Activated CD4-positive, alpha-beta T cell treated with anti-CD3 and anti-CD28 coated beads, Interleukin-2, amount 50 U/mL, for 4 hours (primary cell): Measurements from ENCODE around the gene RPL28.

Source experiments
- DNase-seq, 2 experiments: peaks; one replicate each; pipeline ENCODE4 v3.0.0-alpha.2; 2020

RPL28 gene

GRCh38 chr19:55353803-55354697 is 31.7 kb upstream of the RPL28 start:
- peak; percentile 55 to 61 for DNase-seq

- DNase-seq = no peak
Measured at GRCh38 chr19:55354698-55355212, 31.0 kb upstream of the RPL28 start, which contains the start of gene COX6B2. COX6B2 (minus strand) TSS chr19:55354719; CDS start chr19:55354521, 198 bp downstream.

DNA sequence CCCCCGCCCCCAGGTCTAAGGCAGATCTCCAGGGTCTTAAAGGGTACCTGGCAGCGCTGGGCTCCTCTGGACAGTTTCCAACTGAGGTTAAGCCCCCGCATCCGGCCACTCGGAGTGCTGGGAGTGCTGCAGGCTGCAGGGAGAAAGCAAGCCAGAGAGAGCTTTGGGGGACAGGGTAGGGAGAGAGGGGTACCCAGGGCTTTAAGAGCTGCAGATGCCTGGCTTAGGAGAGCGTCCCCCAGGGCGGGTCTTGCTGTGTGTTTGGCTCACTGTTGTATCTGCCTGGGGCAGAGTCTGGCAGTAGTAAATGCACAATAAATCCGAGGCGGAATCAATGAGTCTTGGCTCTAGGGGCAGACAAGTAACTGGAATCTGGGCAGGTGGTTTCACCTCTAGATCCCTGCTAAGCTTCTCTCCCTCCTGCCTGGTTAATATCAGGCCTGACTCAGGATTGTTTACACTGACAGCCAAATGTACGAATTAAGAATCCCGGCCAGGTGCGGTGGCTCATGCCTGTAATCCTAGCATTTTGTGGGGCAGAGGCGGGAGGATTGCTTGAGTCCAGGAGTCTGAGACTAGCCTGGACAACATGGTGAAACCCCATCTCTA is 30.4 kb upstream of the RPL28 start:
- no peak for DNase-seq

DNA sequence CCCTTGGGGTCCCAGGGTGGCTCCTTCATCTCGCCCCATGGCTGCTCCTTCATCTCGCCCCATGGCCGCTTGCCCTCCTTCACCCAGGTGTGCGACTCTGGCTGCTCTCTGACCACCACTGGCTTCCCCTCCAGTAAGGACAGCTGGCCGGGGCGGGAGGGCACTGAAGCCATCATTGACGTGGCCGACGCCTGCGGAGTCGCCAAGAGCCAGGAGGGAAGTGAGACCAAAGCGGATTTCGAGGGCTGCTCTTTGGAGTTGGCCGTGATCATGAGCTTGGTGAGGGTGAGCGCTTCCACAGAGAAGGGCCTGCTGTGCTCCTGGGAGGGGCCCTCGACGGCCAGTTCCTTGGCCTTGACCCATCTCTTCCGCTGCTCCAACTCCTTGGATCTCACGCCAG is 27.2 kb upstream of the RPL28 start:
- no peak for DNase-seq

- DNase-seq = no peak
Measured at GRCh38 chr19:55358943-55359908, 26.5 kb upstream of the RPL28 start.

DNA sequence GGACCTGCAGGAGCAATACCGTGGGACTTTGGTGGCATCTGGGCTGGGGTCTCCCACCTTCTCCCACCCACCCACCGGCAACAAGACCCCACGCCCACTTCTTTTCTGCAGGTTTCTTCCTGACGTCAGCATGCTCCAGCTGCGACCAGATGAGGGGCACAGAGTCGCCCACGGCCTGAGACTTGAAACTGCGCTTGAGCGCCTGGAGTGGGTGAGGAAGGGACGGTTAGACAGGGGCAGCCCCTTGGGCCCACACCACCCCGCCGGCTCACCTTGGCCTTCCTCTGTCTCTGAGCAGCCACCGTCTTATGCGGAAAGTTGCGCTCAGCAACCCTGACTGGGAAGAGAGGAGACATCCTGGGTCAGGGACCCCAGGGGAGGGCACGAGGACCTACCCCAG is 24.8 kb upstream of the RPL28 start:
- no peak for DNase-seq

GRCh38 chr19:55362174-55362989 is 23.4 kb upstream of the RPL28 start:
- DNase-seq = no peak

DNA sequence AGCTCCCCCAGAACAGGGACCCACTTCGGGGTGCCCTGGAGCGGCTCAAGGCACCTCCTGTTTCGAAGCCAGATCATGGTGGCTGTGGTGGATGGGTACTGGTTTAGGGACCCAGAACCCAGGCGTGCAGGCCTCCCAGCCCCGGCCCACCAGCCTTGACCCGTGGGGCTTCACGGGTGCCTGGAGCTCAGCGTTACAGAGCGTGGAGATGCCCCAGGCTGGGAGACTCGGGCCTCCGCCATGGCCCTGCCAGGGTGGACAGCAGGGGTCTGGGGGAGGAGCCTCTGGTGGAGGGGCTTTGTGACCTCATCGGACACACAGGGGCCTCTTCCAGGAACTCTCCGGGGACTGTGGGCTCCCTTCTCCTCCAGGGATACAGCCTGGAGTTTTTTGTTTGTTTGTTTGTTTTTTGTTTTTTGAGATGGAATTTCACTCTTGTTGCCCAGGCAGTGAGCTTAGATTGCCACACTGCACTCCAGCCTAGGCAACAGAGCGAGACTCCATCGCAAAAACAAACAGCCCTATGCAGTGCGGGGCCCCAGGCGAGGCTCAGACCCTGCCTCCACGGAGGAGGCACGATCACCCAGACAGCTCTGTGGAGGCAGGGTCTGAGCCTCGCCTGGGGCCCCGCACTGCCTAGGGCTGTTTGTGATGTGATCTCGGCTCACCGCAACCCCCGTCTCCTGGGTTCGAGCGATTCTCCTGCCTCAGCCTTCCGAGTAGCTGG is 22.6 kb upstream of the RPL28 start, which contains the start of gene GARIN5B:
Gene GARIN5B, minus strand, starts transcription at position 271 of the 727 bp plus-strand sequence. Its CDS starts 194 bp downstream, at position 77.
- DNase-seq = no peak

DNA sequence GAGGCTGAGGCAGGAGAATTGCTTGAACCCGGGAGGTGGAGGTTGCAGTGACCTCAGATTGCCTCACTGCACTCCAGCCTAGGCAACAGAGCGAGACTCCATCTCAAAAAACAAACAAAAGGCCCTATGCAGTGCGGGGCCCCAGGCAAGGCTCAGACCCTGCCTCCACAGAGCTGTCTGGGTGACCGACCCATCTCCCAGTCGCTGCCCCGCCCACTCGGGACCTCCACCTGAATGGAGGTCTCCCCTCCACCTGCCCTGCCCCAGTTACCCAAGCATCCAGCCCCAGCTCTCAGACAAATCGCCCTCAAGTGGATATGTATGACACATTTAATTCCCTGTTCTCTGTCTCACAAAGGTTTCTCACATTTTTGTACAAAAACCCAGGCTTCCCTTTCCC is 20.5 kb upstream of the RPL28 start:
- DNase-seq = no peak

GRCh38 chr19:55365964-55366363 is 19.8 kb upstream of the RPL28 start:
- DNase-seq = no peak

DNA sequence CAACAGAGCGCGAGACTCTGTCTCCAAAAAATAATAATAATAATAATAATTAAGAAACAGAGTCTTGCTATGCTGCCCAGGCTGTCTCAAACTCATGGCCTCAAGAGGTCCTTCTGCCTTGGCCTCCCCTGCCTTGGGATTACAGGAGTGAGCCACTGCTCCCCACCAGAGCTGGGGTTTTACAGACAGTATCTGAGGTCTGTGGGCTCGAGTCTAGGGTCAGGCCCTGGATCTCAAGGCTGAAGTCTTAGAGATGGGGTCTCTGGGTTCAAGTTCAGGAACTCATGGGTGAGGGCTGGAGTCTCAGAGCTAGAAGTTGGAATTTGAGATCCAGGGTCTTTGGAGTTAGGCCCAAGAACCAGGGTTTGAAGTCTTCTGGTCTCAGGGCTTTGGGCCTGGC is 18.9 kb upstream of the RPL28 start:
- no peak for DNase-seq

- DNase-seq = no peak
Measured at GRCh38 chr19:55368106-55368505, 17.6 kb upstream of the RPL28 start.

GRCh38 chr19:55368701-55369563 is 16.8 kb upstream of the RPL28 start:
- no peak for DNase-seq

DNA sequence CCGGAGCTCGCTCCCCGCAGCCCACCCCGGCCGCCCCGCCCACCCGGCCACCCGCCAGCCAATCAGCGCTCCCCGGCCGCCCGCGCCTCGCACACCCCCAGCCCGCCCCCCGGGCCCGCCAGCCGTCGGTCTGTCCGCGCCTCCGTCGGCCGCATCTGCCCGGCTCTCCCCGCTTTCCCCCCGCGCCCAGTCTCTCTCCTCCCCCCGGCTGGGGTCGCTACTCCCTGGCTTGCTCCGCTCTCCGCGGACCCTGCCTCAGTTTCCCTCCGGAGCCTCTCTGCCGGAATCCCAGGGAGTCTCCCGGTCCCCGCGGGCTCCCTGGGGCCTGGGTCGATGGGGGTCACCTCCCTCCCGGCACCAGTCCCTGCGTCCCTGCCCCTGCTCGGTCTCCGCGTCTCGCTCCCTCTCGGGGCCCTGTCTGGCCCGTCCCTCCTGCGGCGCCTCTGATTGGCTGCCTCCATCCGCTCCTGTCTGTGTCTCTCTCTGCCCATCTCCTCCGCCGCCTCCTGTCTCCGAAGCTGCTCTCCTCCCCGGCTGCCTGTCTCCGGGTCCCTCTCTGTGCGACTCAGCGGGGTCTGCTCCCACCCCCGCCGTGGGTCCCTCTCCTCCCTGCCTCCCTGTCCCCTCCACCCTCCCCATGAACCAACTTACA is 16.0 kb upstream of the RPL28 start:
- no peak for DNase-seq

DNA sequence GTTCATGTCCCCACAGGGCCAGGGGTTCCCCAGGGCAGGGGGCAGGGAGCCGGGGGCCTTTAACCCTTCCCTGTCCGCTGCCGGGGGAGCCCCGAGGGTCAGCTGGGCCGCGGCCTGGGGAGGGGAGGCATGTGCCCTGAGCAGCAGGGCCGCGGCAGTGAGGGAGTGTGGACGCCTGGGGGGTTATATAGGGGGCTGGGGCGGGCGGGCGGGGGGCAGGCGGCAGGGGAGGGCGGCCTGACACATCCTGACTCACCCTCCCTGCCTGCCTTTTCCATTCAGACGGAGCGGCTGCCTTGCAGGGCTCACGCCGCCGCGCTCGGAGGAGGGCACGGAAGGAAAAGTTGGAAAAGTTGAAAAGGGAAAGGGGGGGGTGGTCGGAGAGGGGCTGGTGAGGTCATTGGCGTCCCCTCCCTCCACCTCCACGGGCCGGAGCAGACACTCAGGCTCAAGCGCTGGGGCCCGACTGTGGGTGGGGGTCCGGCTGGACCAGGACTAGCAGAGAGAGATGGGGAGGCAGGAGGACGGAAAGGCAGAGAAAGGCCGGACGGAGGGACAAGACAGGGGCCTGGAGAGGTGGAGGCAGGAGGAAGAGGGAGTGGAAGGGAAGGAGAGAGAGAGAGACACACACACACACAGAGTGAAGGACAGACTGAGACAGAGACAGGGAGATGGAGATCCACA is 15.3 kb upstream of the RPL28 start, which contains the start of gene IL11:
Gene IL11, minus strand, starts transcription at position 159 of the 684 bp plus-strand sequence. Its CDS starts 153 bp downstream, at position 6.
- no peak for DNase-seq

GRCh38 chr19:55372316-55373081 is 13.2 kb upstream of the RPL28 start:
- no peak for DNase-seq

- no peak for DNase-seq
Measured at GRCh38 chr19:55373306-55373992, 12.3 kb upstream of the RPL28 start.
